OCI-LY7 (cell line): ENCODE data around the gene S100PBP. TPM values are rescaled to one million over a fixed set of nuclear protein-coding genes. Genes with fewer than 3 reads are reported as not detected.
"Not testable (repeated sequence)": the region's sequence is repeated elsewhere in the genome, so short reads cannot be mapped to it uniquely, and the experiment has no call there.

ENCODE experiments used
- BruUV-seq: library from RNA; stranded (reverse); fragments of 400-500 nt; replicated peaks from 2 replicates; lab custom pipeline; 2021; lab: Mats Ljungman, UMichigan
- CTCF ChIA-PET: fragments of 300-600 bp; sonication (Branson Sonifier 250); formaldehyde crosslinking; loops from one replicate; lab custom pipeline; 2022; ENCODE audit warnings: antibody characterized with exemption; ENCODE audit not compliant: unreplicated experiment; lab: Charles Lee
- POLR2A ChIA-PET: fragments of 300-600 bp; sonication (Branson Sonifier 250); formaldehyde crosslinking; loops from one replicate; lab custom pipeline; 2022; ENCODE audit warnings: antibody characterized with exemption; lab: Charles Lee
- DNase-seq: peaks from one replicate; pipeline ENCODE4 v3.0.0-alpha.2; 2015; ENCODE audit warnings: low spot score
- H2AFZ ChIP-seq: fragments of 200-600 bp; sonication (generic), shearing (Covaris generic); 2 replicates; pipeline ENCODE4 v1.6.1; 2014; ENCODE audit warnings: mild to moderate bottlenecking, antibody characterized with exemption, low read length, moderate library complexity
- H3K27ac ChIP-seq: fragments of 200-600 bp; sonication (generic); 2 replicates; pipeline ENCODE4 v1.5.1; 2014; ENCODE audit warnings: mixed run types, low read depth, mild to moderate bottlenecking, moderate library complexity, low read length, inconsistent platforms; ENCODE audit not compliant: poor library complexity, severe bottlenecking
- H3K36me3 ChIP-seq: fragments of 200-600 bp; sonication (generic); 2 replicates; pipeline ENCODE4 v1.6.1; 2014; ENCODE audit warnings: mild to moderate bottlenecking, antibody characterized with exemption, low read length, moderate library complexity, mixed read lengths; ENCODE audit not compliant: insufficient read depth
- H3K4me1 ChIP-seq: fragments of 200-600 bp; sonication (generic); 2 replicates; pipeline ENCODE4 v1.5.1; 2014; ENCODE audit warnings: mild to moderate bottlenecking, low read length; ENCODE audit not compliant: insufficient read depth, poor library complexity, severe bottlenecking
- H3K4me2 ChIP-seq: fragments of 200-600 bp; sonication (generic); 2 replicates; pipeline ENCODE4 v1.6.1; 2014; ENCODE audit warnings: mild to moderate bottlenecking, low read length
- H3K4me3 ChIP-seq: fragments of 200-600 bp; sonication (generic); 2 replicates; pipeline ENCODE4 v1.5.1; 2014; ENCODE audit warnings: mild to moderate bottlenecking, low read depth, low read length; ENCODE audit not compliant: poor library complexity, severe bottlenecking
- H3K79me2 ChIP-seq: fragments of 200-600 bp; sonication (generic); 2 replicates; pipeline ENCODE4 v1.6.1; 2016; ENCODE audit warnings: low read depth, mild to moderate bottlenecking, low read length, moderate library complexity, mixed read lengths; ENCODE audit not compliant: insufficient read depth
- H3K9me2 ChIP-seq: fragments of 200-600 bp; sonication (generic); 2 replicates; pipeline ENCODE4 v1.6.1; 2016; ENCODE audit warnings: mild to moderate bottlenecking, low read length, mixed read lengths; ENCODE audit not compliant: insufficient read depth
- H3K9me3 ChIP-seq: fragments of 200-600 bp; sonication (generic); 2 replicates; pipeline ENCODE4 v1.6.1; 2014; ENCODE audit warnings: mild to moderate bottlenecking, mixed run types, low read length, mixed read lengths
- H4K20me1 ChIP-seq: fragments of 200-600 bp; sonication (generic); 2 replicates; pipeline ENCODE4 v1.6.1; 2014; ENCODE audit warnings: mild to moderate bottlenecking, antibody characterized with exemption, low read length, moderate library complexity, mixed read lengths; ENCODE audit not compliant: insufficient read depth
- EZH2phosphoT487 ChIP-seq: fragments of 200-600 bp; sonication (generic); IDR thresholded peaks from 2 replicates; pipeline ENCODE4 v1.6.1; 2018; ENCODE audit warnings: low read depth, borderline replicate concordance, mild to moderate bottlenecking, mixed run types, antibody characterized with exemption, low read length, moderate library complexity, mixed read lengths
- intact Hi-C: fragments of 100-400 bp; cut with micrococcal nuclease; formaldehyde crosslinking; loops from one replicate; pipeline ENCODE4 v1.10.0; 2022; ENCODE audit not compliant: unreplicated experiment
- total RNA-seq, 2 experiments: library from RNA; depleted of rRNA in 1 of 2; stranded (reverse); fragments of >200 nt in 1 of 2; shearing (Covaris generic) in 1 of 2; gene quantifications; 2 replicates each; pipeline ENCODE4 v1.2.3, GENCODE V29; 2014 to 2022
- TF ChIP-seq, protein P1 (sequence below): fragments of 200-600 bp; sonication (generic); conservative IDR thresholded peaks from 2 replicates; pipeline ENCODE4 v1.5.1; 2014; ENCODE audit warnings: mild to moderate bottlenecking, antibody characterized with exemption, low read length, moderate library complexity, mixed read lengths

S100PBP gene
- total RNA-seq, 2 experiments from 2014 or later: 72.1 to 136 TPM

DNA sequence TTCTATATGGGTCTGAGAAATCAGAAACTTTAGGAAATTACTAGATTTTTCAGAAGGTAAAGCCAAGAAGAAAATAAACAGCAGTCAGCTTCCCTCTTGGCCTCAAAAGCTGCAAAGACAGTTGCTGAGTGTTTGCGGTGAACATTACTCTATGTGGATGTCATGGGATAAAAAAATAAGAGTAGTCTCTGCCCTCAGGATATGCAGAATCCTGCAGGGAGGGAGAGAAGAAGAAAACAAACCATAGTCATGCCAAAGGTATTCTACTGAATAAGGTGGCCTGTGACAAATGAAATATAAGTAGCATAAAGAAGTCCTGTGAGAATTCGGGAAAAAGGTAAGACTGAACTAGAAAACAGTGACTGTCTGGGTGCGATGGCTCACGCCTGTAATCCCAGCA, 19.3 kb upstream of the S100PBP start:
- ChIA-PET CTCF (no interaction called here), POLR2A (no interaction called here)
- BruUV-seq: no TSS peak
- peaks cover 9% of the 10 kb centered on the region for H3K79me2 ChIP-seq
- H2AFZ ChIP-seq: no peak overlapping the region
- no peak overlapping the region for H3K27ac ChIP-seq
- H4K20me1 ChIP-seq: peaks cover 7% of the 10 kb centered on the region; the same call in 1 of the 2 replicates
- peaks cover 96% of the 10 kb centered on the region for H3K36me3 ChIP-seq
- intact Hi-C loops: no loop called here
- no peaks in the 10 kb centered on the region for H3K9me2 ChIP-seq
- no peak for TF ChIP-seq EZH2phosphoT487
- TF ChIP-seq, protein P1, sequence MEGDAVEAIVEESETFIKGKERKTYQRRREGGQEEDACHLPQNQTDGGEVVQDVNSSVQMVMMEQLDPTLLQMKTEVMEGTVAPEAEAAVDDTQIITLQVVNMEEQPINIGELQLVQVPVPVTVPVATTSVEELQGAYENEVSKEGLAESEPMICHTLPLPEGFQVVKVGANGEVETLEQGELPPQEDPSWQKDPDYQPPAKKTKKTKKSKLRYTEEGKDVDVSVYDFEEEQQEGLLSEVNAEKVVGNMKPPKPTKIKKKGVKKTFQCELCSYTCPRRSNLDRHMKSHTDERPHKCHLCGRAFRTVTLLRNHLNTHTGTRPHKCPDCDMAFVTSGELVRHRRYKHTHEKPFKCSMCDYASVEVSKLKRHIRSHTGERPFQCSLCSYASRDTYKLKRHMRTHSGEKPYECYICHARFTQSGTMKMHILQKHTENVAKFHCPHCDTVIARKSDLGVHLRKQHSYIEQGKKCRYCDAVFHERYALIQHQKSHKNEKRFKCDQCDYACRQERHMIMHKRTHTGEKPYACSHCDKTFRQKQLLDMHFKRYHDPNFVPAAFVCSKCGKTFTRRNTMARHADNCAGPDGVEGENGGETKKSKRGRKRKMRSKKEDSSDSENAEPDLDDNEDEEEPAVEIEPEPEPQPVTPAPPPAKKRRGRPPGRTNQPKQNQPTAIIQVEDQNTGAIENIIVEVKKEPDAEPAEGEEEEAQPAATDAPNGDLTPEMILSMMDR: no peak
- DNase-seq: no peak
- no peaks in the 10 kb centered on the region for H3K4me1 ChIP-seq
- H3K9me3 ChIP-seq: no peaks in the 10 kb centered on the region
- no peak overlapping the region for H3K4me3 ChIP-seq
- no peak overlapping the region for H3K4me2 ChIP-seq

DNA sequence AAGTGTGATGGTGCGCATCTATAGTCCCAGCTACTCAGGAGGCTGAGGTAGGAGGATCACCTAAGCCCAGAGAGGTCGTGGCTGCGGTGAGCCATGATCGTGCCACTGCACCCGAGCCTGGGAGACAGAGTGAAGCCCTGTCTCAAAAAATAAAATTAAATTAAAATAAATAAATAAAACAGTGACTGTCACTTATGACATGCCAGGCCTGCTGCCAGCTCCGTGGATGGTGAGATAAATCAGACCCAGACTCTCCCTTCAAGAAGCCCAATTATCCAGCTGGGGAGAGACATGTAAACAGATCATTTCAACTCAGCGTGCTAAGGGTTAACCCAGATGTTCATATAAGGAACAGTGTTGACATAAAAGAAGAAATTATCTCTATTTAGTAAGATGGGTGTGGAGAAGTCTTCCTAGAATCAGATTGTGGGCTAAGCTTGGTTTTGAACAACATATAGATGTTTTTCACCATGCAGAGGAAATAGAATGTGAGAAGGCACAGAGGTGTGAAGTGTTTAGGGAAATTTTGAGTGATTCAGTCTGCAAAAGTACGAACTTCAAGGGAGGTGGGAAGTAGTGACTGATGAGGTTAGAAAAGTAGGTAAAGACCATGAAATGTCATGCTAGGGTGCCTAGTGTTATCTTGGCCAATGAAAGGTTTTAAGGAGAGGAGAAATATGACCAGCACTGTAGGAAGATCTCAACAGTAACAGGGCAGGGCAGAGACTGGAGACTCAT, 18.6 kb upstream of the S100PBP start:
- no peaks in the 10 kb centered on the region for H3K9me3 ChIP-seq
- ChIA-PET CTCF (no interaction called here), POLR2A (no interaction called here)
- no peak overlapping the region for H2AFZ ChIP-seq
- H3K79me2 ChIP-seq: peaks cover 9% of the 10 kb centered on the region
- no peak for DNase-seq
- H4K20me1 ChIP-seq: peaks cover 7% of the 10 kb centered on the region; the same call in 1 of the 2 replicates
- H3K36me3 ChIP-seq: peaks cover 95% of the 10 kb centered on the region
- no TSS peak for BruUV-seq
- H3K4me3 ChIP-seq: no peak overlapping the region
- H3K4me1 ChIP-seq: no peaks in the 10 kb centered on the region
- intact Hi-C loops: no loop called here
- TF ChIP-seq EZH2phosphoT487: no peak
- TF ChIP-seq, protein P1: no peak
- no peaks in the 10 kb centered on the region for H3K9me2 ChIP-seq
- no peak overlapping the region for H3K27ac ChIP-seq
- H3K4me2 ChIP-seq: no peak overlapping the region

DNA sequence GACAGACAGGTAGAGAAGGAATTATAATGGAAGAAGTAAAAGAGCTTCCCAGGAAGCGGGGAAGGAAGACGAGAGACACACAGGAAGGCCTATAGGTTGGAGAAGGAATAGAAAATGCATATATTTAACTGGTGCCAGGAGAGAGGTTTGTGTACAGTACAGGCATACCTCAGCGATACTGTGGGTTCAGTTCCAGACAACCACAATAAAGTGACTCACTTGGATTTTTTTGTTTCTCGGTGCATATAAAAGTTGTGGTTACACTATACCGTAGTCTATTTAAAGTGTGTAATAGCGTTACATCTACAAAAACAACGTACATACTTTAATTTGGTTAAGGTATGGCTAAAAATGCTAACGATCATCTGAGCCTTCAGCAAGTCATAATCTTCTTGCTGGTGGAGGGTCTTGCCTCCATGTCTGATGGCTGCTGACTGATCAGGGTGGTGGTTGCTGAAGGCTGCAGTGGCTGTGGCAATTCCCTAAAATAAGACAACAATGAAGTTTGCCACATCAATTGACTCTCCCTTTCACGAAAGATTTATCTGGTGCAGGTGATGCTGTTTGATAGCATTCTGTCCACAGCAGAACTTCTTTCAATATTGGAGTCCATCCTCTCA, 16.2 kb upstream of the S100PBP start:
- Histone ChIP-seq H3K4me1 (no peaks in the 10 kb centered on the region), H3K36me3 (peaks cover 89% of the 10 kb centered on the region), H3K27ac (no peak overlapping the region), H3K9me3 (no peaks in the 10 kb centered on the region), H3K9me2 (no peaks in the 10 kb centered on the region), H3K4me3 (no peak overlapping the region), H3K79me2 (peaks cover 9% of the 10 kb centered on the region), H2AFZ (no peak overlapping the region), H4K20me1 (peaks cover 7% of the 10 kb centered on the region; the same call in 1 of the 2 replicates), H3K4me2 (no peak overlapping the region)
- intact Hi-C loops: no loop called here
- POLR2A ChIA-PET: no interaction called here
- BruUV-seq: no TSS peak
- DNase-seq: no peak
- no peak for TF ChIP-seq EZH2phosphoT487
- TF ChIP-seq, protein P1: no peak
- CTCF ChIA-PET: no interaction called here

DNA sequence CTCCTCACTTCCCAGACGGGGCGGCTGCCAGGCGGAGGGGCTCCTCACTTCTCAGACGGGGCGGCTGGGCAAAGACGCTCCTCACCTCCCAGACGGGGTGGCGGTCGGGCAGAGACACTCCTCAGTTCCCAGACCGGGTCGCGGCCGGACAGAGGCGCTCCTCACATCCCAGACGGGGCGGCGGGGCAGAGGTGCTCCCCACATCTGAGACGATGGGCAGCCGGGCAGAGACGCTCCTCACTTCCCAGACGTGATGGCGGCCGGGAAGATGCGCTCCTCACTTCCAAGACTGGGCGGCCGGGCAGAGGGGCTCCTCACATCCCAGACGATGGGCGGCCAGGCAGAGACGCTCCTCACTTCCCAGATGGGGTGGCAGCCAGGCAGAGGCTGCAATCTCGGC, 13.0 kb upstream of the S100PBP start:
- Histone ChIP-seq H3K79me2 (peaks cover 38% of the 10 kb centered on the region), H3K36me3 (peaks cover 91% of the 10 kb centered on the region)
- BruUV-seq, H3K4me2 ChIP-seq, H3K27ac ChIP-seq, H3K9me3 ChIP-seq, H2AFZ ChIP-seq, intact Hi-C loops, H3K4me1 ChIP-seq, H4K20me1 ChIP-seq, POLR2A ChIA-PET, CTCF ChIA-PET, H3K4me3 ChIP-seq, H3K9me2 ChIP-seq, DNase-seq: not testable (repeated sequence)
